OCI-LY7 (cell line): ENCODE results near the gene TMPRSS15. TPM values are rescaled to one million over a fixed set of nuclear protein-coding genes. Genes with fewer than 3 reads are reported as not detected.

Experiments
- BruUV-seq: library from RNA; stranded (reverse); fragments of 400-500 nt; replicated peaks from 2 replicates; lab custom pipeline; 2021; lab: Mats Ljungman, UMichigan
- CTCF ChIA-PET: fragments of 300-600 bp; sonication (Branson Sonifier 250); formaldehyde crosslinking; loops from one replicate; lab custom pipeline; 2022; ENCODE audit warnings: antibody characterized with exemption; ENCODE audit not compliant: unreplicated experiment; lab: Charles Lee
- POLR2A ChIA-PET: fragments of 300-600 bp; sonication (Branson Sonifier 250); formaldehyde crosslinking; loops from one replicate; lab custom pipeline; 2022; ENCODE audit warnings: antibody characterized with exemption; lab: Charles Lee
- DNase-seq: peaks from one replicate; pipeline ENCODE4 v3.0.0-alpha.2; 2015; ENCODE audit warnings: low spot score
- H2AFZ ChIP-seq: fragments of 200-600 bp; sonication (generic), shearing (Covaris generic); 2 replicates; pipeline ENCODE4 v1.6.1; 2014; ENCODE audit warnings: mild to moderate bottlenecking, antibody characterized with exemption, low read length, moderate library complexity
- H3K27ac ChIP-seq: fragments of 200-600 bp; sonication (generic); 2 replicates; pipeline ENCODE4 v1.5.1; 2014; ENCODE audit warnings: mixed run types, low read depth, mild to moderate bottlenecking, moderate library complexity, low read length, inconsistent platforms; ENCODE audit not compliant: poor library complexity, severe bottlenecking
- H3K36me3 ChIP-seq: fragments of 200-600 bp; sonication (generic); 2 replicates; pipeline ENCODE4 v1.6.1; 2014; ENCODE audit warnings: mild to moderate bottlenecking, antibody characterized with exemption, low read length, moderate library complexity, mixed read lengths; ENCODE audit not compliant: insufficient read depth
- H3K4me1 ChIP-seq: fragments of 200-600 bp; sonication (generic); 2 replicates; pipeline ENCODE4 v1.5.1; 2014; ENCODE audit warnings: mild to moderate bottlenecking, low read length; ENCODE audit not compliant: insufficient read depth, poor library complexity, severe bottlenecking
- H3K4me2 ChIP-seq: fragments of 200-600 bp; sonication (generic); 2 replicates; pipeline ENCODE4 v1.6.1; 2014; ENCODE audit warnings: mild to moderate bottlenecking, low read length
- H3K4me3 ChIP-seq: fragments of 200-600 bp; sonication (generic); 2 replicates; pipeline ENCODE4 v1.5.1; 2014; ENCODE audit warnings: mild to moderate bottlenecking, low read depth, low read length; ENCODE audit not compliant: poor library complexity, severe bottlenecking
- H3K79me2 ChIP-seq: fragments of 200-600 bp; sonication (generic); 2 replicates; pipeline ENCODE4 v1.6.1; 2016; ENCODE audit warnings: low read depth, mild to moderate bottlenecking, low read length, moderate library complexity, mixed read lengths; ENCODE audit not compliant: insufficient read depth
- H3K9me2 ChIP-seq: fragments of 200-600 bp; sonication (generic); 2 replicates; pipeline ENCODE4 v1.6.1; 2016; ENCODE audit warnings: mild to moderate bottlenecking, low read length, mixed read lengths; ENCODE audit not compliant: insufficient read depth
- H3K9me3 ChIP-seq: fragments of 200-600 bp; sonication (generic); 2 replicates; pipeline ENCODE4 v1.6.1; 2014; ENCODE audit warnings: mild to moderate bottlenecking, mixed run types, low read length, mixed read lengths
- H4K20me1 ChIP-seq: fragments of 200-600 bp; sonication (generic); 2 replicates; pipeline ENCODE4 v1.6.1; 2014; ENCODE audit warnings: mild to moderate bottlenecking, antibody characterized with exemption, low read length, moderate library complexity, mixed read lengths; ENCODE audit not compliant: insufficient read depth
- EZH2phosphoT487 ChIP-seq: fragments of 200-600 bp; sonication (generic); IDR thresholded peaks from 2 replicates; pipeline ENCODE4 v1.6.1; 2018; ENCODE audit warnings: low read depth, borderline replicate concordance, mild to moderate bottlenecking, mixed run types, antibody characterized with exemption, low read length, moderate library complexity, mixed read lengths
- intact Hi-C: fragments of 100-400 bp; cut with micrococcal nuclease; formaldehyde crosslinking; loops from one replicate; pipeline ENCODE4 v1.10.0; 2022; ENCODE audit not compliant: unreplicated experiment
- total RNA-seq, 2 experiments: library from RNA; depleted of rRNA in 1 of 2; stranded (reverse); fragments of >200 nt in 1 of 2; shearing (Covaris generic) in 1 of 2; gene quantifications; 2 replicates each; pipeline ENCODE4 v1.2.3, GENCODE V29; 2014 to 2022
- TF ChIP-seq, protein P1 (sequence below): fragments of 200-600 bp; sonication (generic); conservative IDR thresholded peaks from 2 replicates; pipeline ENCODE4 v1.5.1; 2014; ENCODE audit warnings: mild to moderate bottlenecking, antibody characterized with exemption, low read length, moderate library complexity, mixed read lengths

Gene TMPRSS15
- total RNA-seq, 2 experiments from 2014 or later, result 0.03 to 0.13 TPM

DNA sequence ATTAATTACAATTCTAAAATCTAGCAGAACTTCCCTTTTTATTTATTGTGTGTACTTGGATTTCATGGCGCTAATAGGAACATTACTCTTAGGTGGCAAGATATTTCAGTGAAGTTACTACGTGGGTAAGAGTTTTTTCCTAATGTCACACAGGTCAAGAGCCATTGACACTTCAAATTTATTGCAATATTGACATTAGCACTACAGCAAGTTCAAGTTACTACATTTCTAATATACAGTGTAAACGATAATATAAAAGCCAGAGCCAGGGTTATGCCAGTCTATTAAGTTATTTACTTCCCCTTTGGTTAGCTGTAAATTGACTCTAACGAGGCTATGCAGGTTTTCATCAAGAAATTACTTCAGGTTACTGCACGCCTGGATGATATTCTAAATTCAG lies 129.2 kb downstream of the TMPRSS15 start:
- intact Hi-C loops, result no loop called here
- no peaks in the 10 kb centered on the region for H3K9me3 ChIP-seq
- BruUV-seq, result no TSS peak
- H3K9me2 ChIP-seq, result no peaks in the 10 kb centered on the region
- no peak for DNase-seq
- H3K79me2 ChIP-seq, result no peaks in the 10 kb centered on the region
- TF ChIP-seq, protein P1, sequence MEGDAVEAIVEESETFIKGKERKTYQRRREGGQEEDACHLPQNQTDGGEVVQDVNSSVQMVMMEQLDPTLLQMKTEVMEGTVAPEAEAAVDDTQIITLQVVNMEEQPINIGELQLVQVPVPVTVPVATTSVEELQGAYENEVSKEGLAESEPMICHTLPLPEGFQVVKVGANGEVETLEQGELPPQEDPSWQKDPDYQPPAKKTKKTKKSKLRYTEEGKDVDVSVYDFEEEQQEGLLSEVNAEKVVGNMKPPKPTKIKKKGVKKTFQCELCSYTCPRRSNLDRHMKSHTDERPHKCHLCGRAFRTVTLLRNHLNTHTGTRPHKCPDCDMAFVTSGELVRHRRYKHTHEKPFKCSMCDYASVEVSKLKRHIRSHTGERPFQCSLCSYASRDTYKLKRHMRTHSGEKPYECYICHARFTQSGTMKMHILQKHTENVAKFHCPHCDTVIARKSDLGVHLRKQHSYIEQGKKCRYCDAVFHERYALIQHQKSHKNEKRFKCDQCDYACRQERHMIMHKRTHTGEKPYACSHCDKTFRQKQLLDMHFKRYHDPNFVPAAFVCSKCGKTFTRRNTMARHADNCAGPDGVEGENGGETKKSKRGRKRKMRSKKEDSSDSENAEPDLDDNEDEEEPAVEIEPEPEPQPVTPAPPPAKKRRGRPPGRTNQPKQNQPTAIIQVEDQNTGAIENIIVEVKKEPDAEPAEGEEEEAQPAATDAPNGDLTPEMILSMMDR, result no peak
- no peak for TF ChIP-seq EZH2phosphoT487
- no peaks in the 10 kb centered on the region for H4K20me1 ChIP-seq
- no peak overlapping the region for H3K27ac ChIP-seq
- no peak overlapping the region for H2AFZ ChIP-seq
- CTCF ChIA-PET, result no interaction called here
- no peaks in the 10 kb centered on the region for H3K36me3 ChIP-seq
- no peak overlapping the region for H3K4me2 ChIP-seq
- POLR2A ChIA-PET, result interaction anchor here (0.7 kb wide), 2 partner anchors 61 to 1295 kb away, joined by 3 read pairs; no protein-coding TSS in a partner anchor
- H3K4me3 ChIP-seq, result no peak overlapping the region
- H3K4me1 ChIP-seq, result no peaks in the 10 kb centered on the region

DNA sequence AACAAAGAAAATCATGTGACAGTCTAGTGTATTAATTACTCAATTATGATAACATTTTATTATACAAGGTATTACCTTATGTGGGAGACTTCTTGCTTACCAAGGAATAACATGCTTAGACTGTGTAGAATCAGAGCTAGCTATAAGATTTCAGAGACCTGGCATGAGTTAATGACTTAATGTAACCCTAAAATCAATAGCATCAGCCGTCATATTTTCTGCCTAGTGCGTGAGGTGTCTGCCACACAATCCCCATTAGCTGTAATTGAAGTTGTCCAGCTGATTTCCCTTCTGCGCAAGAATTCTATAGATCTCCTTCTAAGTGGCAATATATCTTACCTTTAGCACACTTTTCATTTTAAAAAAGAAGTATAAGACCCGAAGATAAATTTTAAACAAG lies 130.2 kb downstream of the TMPRSS15 start:
- no peak overlapping the region for H3K4me2 ChIP-seq

GRCh38 chr21:18269856-18270255 lies 133.7 kb downstream of the TMPRSS15 start:
- no peak overlapping the region for H3K4me3 ChIP-seq

More for the DNA sequence above, 130.2 kb downstream of the TMPRSS15 start:
- Histone ChIP-seq H3K4me3 (no peak overlapping the region), H3K36me3 (no peaks in the 10 kb centered on the region), H3K9me3 (no peaks in the 10 kb centered on the region), H2AFZ (no peak overlapping the region), H3K27ac (no peak overlapping the region), H3K9me2 (no peaks in the 10 kb centered on the region), H3K79me2 (no peaks in the 10 kb centered on the region), H3K4me1 (no peaks in the 10 kb centered on the region), H4K20me1 (no peaks in the 10 kb centered on the region)
- ChIA-PET CTCF (no interaction called here), POLR2A (interaction anchor here (0.6 kb wide), 1 partner anchor 581 kb away, joined by 4 read pairs; no protein-coding TSS in a partner anchor)
- intact Hi-C loops, result no loop called here
- TF ChIP-seq EZH2phosphoT487, result no peak
- TF ChIP-seq, protein P1, result no peak
- no TSS peak for BruUV-seq
- DNase-seq, result no peak

More at GRCh38 chr21:18269856-18270255, 133.7 kb downstream of the TMPRSS15 start:
- Histone ChIP-seq H3K4me2 (no peak overlapping the region), H3K79me2 (no peaks in the 10 kb centered on the region), H3K4me1 (no peaks in the 10 kb centered on the region), H3K9me2 (no peaks in the 10 kb centered on the region), H3K36me3 (no peaks in the 10 kb centered on the region), H3K9me3 (no peaks in the 10 kb centered on the region), H2AFZ (no peak overlapping the region), H3K27ac (no peak overlapping the region), H4K20me1 (no peaks in the 10 kb centered on the region)
- CTCF ChIA-PET, result no interaction called here
- BruUV-seq, result no TSS peak
- intact Hi-C loops, result no loop called here
- POLR2A ChIA-PET, result no interaction called here
- no peak for TF ChIP-seq EZH2phosphoT487
- TF ChIP-seq, protein P1, result no peak
- no peak for DNase-seq
